GM18517 (cell line): ENCODE measurements around the gene FAM78A.

Experiments used
- ATAC-seq: cut with Tn5 transposase; IDR thresholded peaks from one replicate; pipeline ENCODE4 v1.9.1; 2021; ENCODE audit warnings: mild to moderate bottlenecking, moderate library complexity; ENCODE audit not compliant: unreplicated experiment

FAM78A gene

DNA sequence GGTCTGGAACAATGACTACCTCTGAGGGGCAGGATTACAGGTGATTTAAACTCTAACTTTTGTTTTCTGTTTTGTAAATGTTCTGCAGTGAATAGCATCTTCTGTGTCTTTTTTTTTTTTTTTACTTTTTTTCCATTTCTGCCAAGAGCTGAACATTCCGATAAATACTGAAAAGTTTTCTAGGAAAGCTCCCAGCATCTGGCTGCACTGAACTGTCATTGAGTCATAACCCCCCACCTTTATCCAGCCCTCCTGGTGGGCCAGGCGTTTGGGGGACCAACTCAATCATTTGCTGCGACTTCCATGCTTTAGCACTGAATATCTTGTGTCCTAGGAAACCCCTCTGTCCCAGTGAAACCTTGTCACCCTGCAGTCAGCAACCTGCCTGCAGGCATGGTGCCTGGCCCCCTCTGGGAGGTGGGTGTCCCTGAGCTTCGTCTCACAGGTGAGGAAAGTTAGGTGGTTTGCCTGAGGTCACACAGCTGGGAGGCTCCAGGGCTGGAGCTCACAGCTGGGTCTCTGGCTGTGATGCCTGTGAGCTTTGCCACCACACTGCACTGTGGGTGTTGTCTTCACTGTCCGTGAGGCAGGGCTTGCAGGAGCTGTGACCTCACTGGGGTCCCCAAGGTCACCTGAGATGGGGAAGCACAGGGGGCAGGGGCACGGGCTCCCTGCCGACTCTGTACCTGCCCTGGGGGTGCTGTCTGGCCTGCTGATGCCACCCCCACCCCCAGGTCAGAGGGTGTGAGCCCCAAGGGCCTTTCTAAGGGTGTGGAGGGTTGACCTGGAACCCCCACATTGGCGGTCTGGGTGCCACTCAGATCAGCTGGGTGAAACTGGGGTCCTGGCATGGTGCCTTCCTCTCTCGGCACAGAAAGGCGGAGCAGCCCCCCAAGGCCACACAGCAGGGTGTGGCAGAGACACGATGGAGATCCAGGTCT, 27.3 kb upstream of the FAM78A start:
- no peak for ATAC-seq

GRCh38 chr9:131302244-131303075, 26.1 kb upstream of the FAM78A start:
- ATAC-seq, result no peak

DNA sequence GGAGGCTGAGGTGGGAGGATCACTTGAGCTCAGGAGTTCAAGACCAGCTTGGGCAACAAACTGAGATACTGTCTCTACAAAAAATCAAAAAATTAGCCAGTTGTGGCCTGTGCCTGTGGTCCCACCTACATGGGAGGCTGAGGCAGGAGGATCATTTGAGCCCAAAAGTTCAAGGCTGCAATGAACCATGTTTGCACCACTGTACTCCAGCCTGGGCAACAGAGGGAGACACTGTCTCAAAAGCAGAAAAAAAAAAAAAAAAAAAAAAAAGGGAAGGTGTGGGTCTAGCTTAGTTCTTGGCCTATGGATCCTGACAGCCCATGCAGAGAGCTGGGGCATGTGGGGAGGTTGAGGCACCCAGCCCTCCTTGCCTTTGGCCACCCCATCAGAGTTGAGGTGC, 24.1 kb upstream of the FAM78A start:
- no peak for ATAC-seq

GRCh38 chr9:131299961-131300347, 23.6 kb upstream of the FAM78A start:
- ATAC-seq, result no peak

DNA sequence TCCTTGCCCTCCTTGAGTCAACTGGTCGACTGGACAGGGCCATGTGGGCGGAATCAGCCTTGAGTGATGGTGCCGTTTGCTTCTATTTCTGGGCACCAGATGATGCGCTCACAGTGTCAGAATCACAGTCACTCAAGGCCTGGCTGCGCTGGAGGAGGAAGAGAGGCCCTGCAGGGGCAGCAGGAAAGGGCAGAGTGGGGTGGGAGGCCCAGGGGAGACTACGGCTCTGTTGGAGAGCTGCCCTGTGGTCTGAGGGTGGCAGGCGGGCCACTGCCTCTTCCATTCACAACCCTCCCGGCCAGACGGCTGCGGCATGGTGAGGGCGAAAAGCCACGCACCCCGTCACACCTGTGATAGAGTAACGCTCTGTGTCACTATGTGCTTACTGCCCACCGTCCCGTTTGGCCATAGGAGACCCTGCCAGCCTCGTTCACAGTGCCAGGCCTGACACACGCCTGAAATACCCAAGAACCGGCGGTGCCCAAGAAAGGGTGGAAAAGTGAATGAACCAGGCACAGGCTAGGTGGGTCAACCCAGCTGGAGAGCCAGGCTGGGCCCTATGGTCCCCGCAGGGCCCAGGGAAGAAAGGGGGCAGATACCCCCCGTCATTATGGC, 23.1 kb upstream of the FAM78A start:
- no peak for ATAC-seq

DNA sequence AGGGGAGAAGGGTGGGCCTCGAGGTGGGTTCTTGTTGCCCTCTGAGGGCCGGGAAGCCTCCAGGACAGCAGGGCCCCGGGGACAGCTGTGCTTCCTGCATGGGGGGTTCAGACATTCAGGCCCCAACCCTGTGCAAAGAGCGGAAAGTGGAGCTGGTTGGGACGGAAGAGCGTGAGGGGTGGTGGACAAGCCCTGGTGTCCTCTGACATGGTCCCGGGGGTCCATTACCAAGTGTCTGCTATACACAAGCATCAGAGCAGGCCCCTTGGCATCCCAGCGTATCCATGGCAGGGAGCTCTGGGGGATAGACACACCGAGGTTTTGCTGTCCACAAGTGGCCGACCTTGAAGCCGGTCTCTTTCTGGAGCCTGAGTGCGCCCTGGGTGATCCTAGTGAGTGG, 22.5 kb upstream of the FAM78A start:
- ATAC-seq, result no peak

DNA sequence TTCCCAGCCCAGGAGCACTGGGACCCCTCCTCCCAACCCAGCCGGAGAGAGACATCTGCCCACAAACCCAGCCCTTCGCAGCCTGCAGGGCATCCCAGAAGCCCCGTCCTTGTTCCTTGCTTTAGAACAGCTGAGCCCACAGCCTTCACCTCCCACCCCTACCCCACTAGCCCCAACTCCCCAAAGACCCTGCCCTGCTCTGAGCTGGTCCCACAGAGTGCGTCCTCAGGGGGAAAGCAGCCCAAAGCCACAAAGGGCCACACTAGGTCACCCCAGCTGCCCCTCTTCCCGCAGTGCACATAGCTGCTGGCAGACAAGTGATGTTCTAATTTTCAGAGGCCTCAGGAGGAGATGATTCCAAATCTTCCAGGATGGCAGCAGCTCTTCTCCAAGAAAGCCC, 22.0 kb upstream of the FAM78A start:
- no peak for ATAC-seq

- ATAC-seq, result no peak
Measured at GRCh38 chr9:131297903-131298302, 21.6 kb upstream of the FAM78A start.

- ATAC-seq, result no peak
Measured at GRCh38 chr9:131296906-131297500, 20.7 kb upstream of the FAM78A start.

- no peak for ATAC-seq
Measured at GRCh38 chr9:131296460-131296859, 20.1 kb upstream of the FAM78A start.

- no peak for ATAC-seq
Measured at GRCh38 chr9:131292937-131293336, 16.6 kb upstream of the FAM78A start.

- ATAC-seq, result no peak
Measured at GRCh38 chr9:131291795-131292315, 15.5 kb upstream of the FAM78A start.

DNA sequence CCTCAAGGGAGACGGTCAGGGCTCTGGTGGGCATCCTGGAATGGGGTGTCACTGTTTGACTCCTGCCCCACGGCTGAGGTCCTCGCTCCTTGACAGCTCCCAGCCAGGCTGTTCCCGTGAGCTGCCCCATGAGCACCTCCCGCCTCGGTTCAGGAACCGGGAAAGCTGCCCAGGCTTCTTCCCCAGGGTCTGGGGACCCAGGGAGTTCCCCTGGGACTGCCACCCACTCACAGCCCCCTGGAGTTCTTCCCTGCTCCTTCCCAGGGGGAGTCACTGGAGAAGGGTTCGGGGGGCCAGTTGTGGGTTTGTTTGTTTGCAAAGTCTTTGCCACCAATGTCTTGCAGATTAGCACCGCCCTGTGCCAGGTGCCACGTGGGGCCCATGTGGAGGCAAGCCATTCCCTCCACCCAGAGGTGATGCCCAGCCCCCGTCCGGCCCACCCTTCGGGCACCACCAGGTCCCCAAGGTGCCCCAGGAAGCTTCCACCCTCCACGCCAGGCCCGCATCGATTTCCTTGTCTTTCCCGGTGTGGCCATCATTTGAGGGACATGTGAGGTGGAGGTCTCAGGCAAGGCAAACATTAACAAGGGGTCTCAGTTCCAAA, 14.6 kb upstream of the FAM78A start:
- no peak for ATAC-seq

- ATAC-seq, result no peak
Measured at GRCh38 chr9:131290036-131290766, 13.9 kb upstream of the FAM78A start.

- ATAC-seq, result no peak
Measured at GRCh38 chr9:131289301-131290035, 13.2 kb upstream of the FAM78A start, which contains the start of gene PLPP7. Gene PLPP7, plus strand, starts transcription at chr9:131289723. Its CDS starts 275 bp downstream, at chr9:131289998.

DNA sequence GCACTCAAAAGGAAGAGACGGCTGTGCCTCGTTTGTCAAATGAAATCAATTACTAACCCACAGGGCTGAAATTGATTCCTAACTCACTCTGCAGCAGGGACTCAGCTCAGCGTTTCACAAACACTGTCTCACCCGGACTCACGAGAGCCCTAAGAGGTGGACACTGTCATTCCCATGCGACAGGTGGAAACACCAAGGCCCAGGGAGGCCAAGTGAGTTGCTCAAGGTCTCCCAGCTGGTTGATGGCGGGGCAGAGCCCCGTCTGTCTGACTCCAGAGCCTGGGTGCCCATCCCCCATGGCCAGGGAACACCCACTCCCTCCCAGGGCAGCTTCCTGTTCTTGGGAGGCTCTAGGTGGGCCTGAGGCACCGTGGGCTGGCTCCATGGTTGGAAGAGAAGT, 11.9 kb upstream of the FAM78A start:
- ATAC-seq, result no peak

GRCh38 chr9:131287359-131287758, 11.0 kb upstream of the FAM78A start:
- ATAC-seq, result no peak

GRCh38 chr9:131284856-131285255, 8.5 kb upstream of the FAM78A start:
- no peak for ATAC-seq
